ENCODE data around the gene LAMC2.
A peak's percentile ranks its signal among the peaks of the same experiment; 100 is the strongest.
"Not testable (repeated sequence)": the region's sequence is repeated elsewhere in the genome, so short reads cannot be mapped to it uniquely, and the experiment has no call there.

Gene LAMC2

GRCh38 chr1:183185941-183186490, at the start of gene LAMC2:
LAMC2 (plus strand) TSS chr1:183186264; CDS start chr1:183186353, 89 bp downstream.
- no peaks in the 10 kb centered on the region for H3K36me3 Mint-ChIP-seq
- no peaks in the 10 kb centered on the region for H3K9me3 Mint-ChIP-seq
- H3K4me1 Mint-ChIP-seq, result peaks cover 9% of the 10 kb centered on the region
- H3K27ac Mint-ChIP-seq, result no peak within 1 kb of the TSS
- H3K4me3 Mint-ChIP-seq, result peak within 1 kb of the TSS; percentile 61
- H3K27me3 Mint-ChIP-seq, result peaks cover 34% of the 10 kb centered on the region
- peak; percentile 41 for ATAC-seq

- H3K27me3 Mint-ChIP-seq, result no peaks in the 10 kb centered on the region
- no peak overlapping the region for H3K27ac Mint-ChIP-seq
- no peak for ATAC-seq
- H3K9me3 Mint-ChIP-seq, result no peaks in the 10 kb centered on the region
- H3K4me3 Mint-ChIP-seq, result no peak overlapping the region
- H3K36me3 Mint-ChIP-seq, result peaks cover 47% of the 10 kb centered on the region
- peaks cover 8% of the 10 kb centered on the region for H3K4me1 Mint-ChIP-seq
Measured at GRCh38 chr1:183137782-183138181, 48.3 kb upstream of the LAMC2 start.

- no peak for ATAC-seq
- Mint-ChIP-seq H3K9me3 (no peaks in the 10 kb centered on the region), H3K4me1 (peaks cover 8% of the 10 kb centered on the region), H3K27ac (no peak overlapping the region), H3K27me3 (no peaks in the 10 kb centered on the region), H3K36me3 (peaks cover 42% of the 10 kb centered on the region), H3K4me3 (no peak overlapping the region)
Measured at GRCh38 chr1:183138301-183138700, 47.8 kb upstream of the LAMC2 start.

- Mint-ChIP-seq H3K27me3 (no peaks in the 10 kb centered on the region), H3K36me3 (peaks cover 31% of the 10 kb centered on the region), H3K4me1 (peaks cover 8% of the 10 kb centered on the region), H3K27ac (peak overlapping the region; percentile 7), H3K9me3 (no peaks in the 10 kb centered on the region), H3K4me3 (no peak overlapping the region)
- ATAC-seq, result no peak
Measured at GRCh38 chr1:183139281-183139942, 46.7 kb upstream of the LAMC2 start.

- Mint-ChIP-seq H3K4me3 (no peak overlapping the region), H3K36me3 (peaks cover 25% of the 10 kb centered on the region), H3K9me3 (no peaks in the 10 kb centered on the region), H3K27me3 (no peaks in the 10 kb centered on the region), H3K27ac (no peak overlapping the region), H3K4me1 (peaks cover 8% of the 10 kb centered on the region)
- ATAC-seq, result no peak
Measured at GRCh38 chr1:183140633-183141032, 45.4 kb upstream of the LAMC2 start.

- Mint-ChIP-seq H3K27me3 (no peaks in the 10 kb centered on the region), H3K4me3 (no peak overlapping the region), H3K4me1 (peaks cover 8% of the 10 kb centered on the region), H3K27ac (no peak overlapping the region), H3K9me3 (no peaks in the 10 kb centered on the region), H3K36me3 (peaks cover 14% of the 10 kb centered on the region)
- ATAC-seq, result no peak
Measured at GRCh38 chr1:183142171-183142570, 43.9 kb upstream of the LAMC2 start.

- Mint-ChIP-seq H3K27me3 (no peaks in the 10 kb centered on the region), H3K27ac (no peak overlapping the region), H3K36me3 (peaks cover 8% of the 10 kb centered on the region), H3K4me3 (no peak overlapping the region), H3K9me3 (no peaks in the 10 kb centered on the region), H3K4me1 (peaks cover 8% of the 10 kb centered on the region)
- ATAC-seq, result no peak
Measured at GRCh38 chr1:183143576-183144315, 42.3 kb upstream of the LAMC2 start.

GRCh38 chr1:183144752-183145151, 41.3 kb upstream of the LAMC2 start:
- Mint-ChIP-seq H3K27me3 (no peaks in the 10 kb centered on the region), H3K9me3 (no peaks in the 10 kb centered on the region), H3K27ac (no peak overlapping the region), H3K4me1 (peaks cover 1% of the 10 kb centered on the region), H3K36me3 (peaks cover under 1% of the 10 kb centered on the region), H3K4me3 (no peak overlapping the region)
- ATAC-seq, result no peak

- H3K27me3 Mint-ChIP-seq, result peaks cover 10% of the 10 kb centered on the region
- H3K27ac Mint-ChIP-seq, result no peak overlapping the region
- no peak overlapping the region for H3K4me3 Mint-ChIP-seq
- H3K36me3 Mint-ChIP-seq, result no peaks in the 10 kb centered on the region
- H3K9me3 Mint-ChIP-seq, result no peaks in the 10 kb centered on the region
- H3K4me1 Mint-ChIP-seq, result no peaks in the 10 kb centered on the region
- ATAC-seq, result no peak
Measured at GRCh38 chr1:183147735-183148134, 38.3 kb upstream of the LAMC2 start.

- H3K36me3 Mint-ChIP-seq, result no peaks in the 10 kb centered on the region
- H3K27ac Mint-ChIP-seq, result no peak overlapping the region
- no peaks in the 10 kb centered on the region for H3K4me1 Mint-ChIP-seq
- ATAC-seq, result no peak
- no peaks in the 10 kb centered on the region for H3K9me3 Mint-ChIP-seq
- peaks cover 19% of the 10 kb centered on the region for H3K27me3 Mint-ChIP-seq
- H3K4me3 Mint-ChIP-seq, result no peak overlapping the region
Measured at GRCh38 chr1:183148599-183148998, 37.5 kb upstream of the LAMC2 start.

- H3K4me1 Mint-ChIP-seq, result no peaks in the 10 kb centered on the region
- ATAC-seq, result no peak
- H3K36me3 Mint-ChIP-seq, result no peaks in the 10 kb centered on the region
- no peaks in the 10 kb centered on the region for H3K9me3 Mint-ChIP-seq
- peaks cover 26% of the 10 kb centered on the region for H3K27me3 Mint-ChIP-seq
- no peak overlapping the region for H3K27ac Mint-ChIP-seq
- H3K4me3 Mint-ChIP-seq, result no peak overlapping the region
Measured at GRCh38 chr1:183149273-183149672, 36.8 kb upstream of the LAMC2 start.

GRCh38 chr1:183150032-183150431, 36.0 kb upstream of the LAMC2 start:
- H3K36me3 Mint-ChIP-seq, H3K4me3 Mint-ChIP-seq, H3K9me3 Mint-ChIP-seq, ATAC-seq, H3K4me1 Mint-ChIP-seq: not testable (repeated sequence)
- peaks cover 31% of the 10 kb centered on the region for H3K27me3 Mint-ChIP-seq
- peak overlapping the region; percentile 20 for H3K27ac Mint-ChIP-seq

GRCh38 chr1:183150445-183150844, 35.6 kb upstream of the LAMC2 start:
- H3K27ac Mint-ChIP-seq, result peak overlapping the region; percentile 20
- no peak overlapping the region for H3K4me3 Mint-ChIP-seq
- no peak for ATAC-seq
- no peaks in the 10 kb centered on the region for H3K4me1 Mint-ChIP-seq
- H3K36me3 Mint-ChIP-seq, result no peaks in the 10 kb centered on the region
- H3K9me3 Mint-ChIP-seq, result no peaks in the 10 kb centered on the region
- peaks cover 31% of the 10 kb centered on the region for H3K27me3 Mint-ChIP-seq

GRCh38 chr1:183152180-183152579, 33.9 kb upstream of the LAMC2 start:
- Mint-ChIP-seq H3K27me3 (peaks cover 46% of the 10 kb centered on the region), H3K4me3 (no peak overlapping the region), H3K9me3 (no peaks in the 10 kb centered on the region), H3K27ac (no peak overlapping the region), H3K4me1 (no peaks in the 10 kb centered on the region), H3K36me3 (no peaks in the 10 kb centered on the region)
- ATAC-seq, result no peak

- no peak overlapping the region for H3K27ac Mint-ChIP-seq
- H3K36me3 Mint-ChIP-seq, result no peaks in the 10 kb centered on the region
- no peak for ATAC-seq
- H3K9me3 Mint-ChIP-seq, result no peaks in the 10 kb centered on the region
- H3K4me3 Mint-ChIP-seq, result no peak overlapping the region
- peaks cover 48% of the 10 kb centered on the region for H3K27me3 Mint-ChIP-seq
- no peaks in the 10 kb centered on the region for H3K4me1 Mint-ChIP-seq
Measured at GRCh38 chr1:183155939-183156338, 30.1 kb upstream of the LAMC2 start.

- Mint-ChIP-seq H3K36me3 (no peaks in the 10 kb centered on the region), H3K27me3 (peaks cover 17% of the 10 kb centered on the region), H3K9me3 (no peaks in the 10 kb centered on the region), H3K27ac (no peak overlapping the region), H3K4me3 (no peak overlapping the region), H3K4me1 (no peaks in the 10 kb centered on the region)
- ATAC-seq, result no peak
Measured at GRCh38 chr1:183159960-183160359, 26.1 kb upstream of the LAMC2 start.
